NCI-H748 (cell line): ENCODE results near the gene PODXL.

Experiments
- DNase-seq: peaks from one replicate; lab custom pipeline; 2025; ENCODE audit not compliant: unreplicated experiment; lab: John Stamatoyannopoulos, UW

Gene PODXL

GRCh38 chr7:131568510-131568909, 12.1 kb upstream of the PODXL start:
- no peak for DNase-seq

- DNase-seq: no peak
Observed at GRCh38 chr7:131564640-131565039, 8.2 kb upstream of the PODXL start.

GRCh38 chr7:131563918-131564317, 7.5 kb upstream of the PODXL start:
- DNase-seq: no peak

- no peak for DNase-seq
Observed at GRCh38 chr7:131562941-131563340, 6.5 kb upstream of the PODXL start.

- DNase-seq: no peak
Observed at GRCh38 chr7:131560061-131560460, 3.6 kb upstream of the PODXL start.

- no peak for DNase-seq
Observed at GRCh38 chr7:131557652-131558385, 1.4 kb upstream of the PODXL start.

- peak; percentile 69 for DNase-seq
Observed at GRCh38 chr7:131556909-131557651, 652 bp upstream of the PODXL start.

GRCh38 chr7:131555552-131556052, 826 bp downstream of the PODXL start:
- DNase-seq: peak; percentile 54

- no peak for DNase-seq
Observed at GRCh38 chr7:131554880-131555516, 1.4 kb downstream of the PODXL start.

- no peak for DNase-seq
Observed at GRCh38 chr7:131553931-131554330, 2.5 kb downstream of the PODXL start.

GRCh38 chr7:131552053-131552452, 4.4 kb downstream of the PODXL start:
- DNase-seq: no peak

GRCh38 chr7:131550846-131551245, 5.6 kb downstream of the PODXL start:
- DNase-seq: no peak

GRCh38 chr7:131548371-131548770, 8.1 kb downstream of the PODXL start:
- no peak for DNase-seq

- no peak for DNase-seq
Observed at GRCh38 chr7:131547589-131547988, 8.8 kb downstream of the PODXL start.

GRCh38 chr7:131546583-131547141, 9.8 kb downstream of the PODXL start:
- peak; percentile 35 for DNase-seq

- DNase-seq: no peak
Observed at GRCh38 chr7:131546126-131546525, 10.3 kb downstream of the PODXL start.

GRCh38 chr7:131544449-131545301, 11.8 kb downstream of the PODXL start:
- peak; percentile 54 for DNase-seq

- DNase-seq: no peak
Observed at GRCh38 chr7:131544021-131544420, 12.4 kb downstream of the PODXL start.

GRCh38 chr7:131543298-131543697, 13.1 kb downstream of the PODXL start:
- DNase-seq: no peak

- no peak for DNase-seq
Observed at GRCh38 chr7:131540491-131541162, 15.8 kb downstream of the PODXL start.
